GM12875 (cell line): ENCODE data around the gene TPT1.

Experiments used
- H3K4me3 ChIP-seq: one replicate; pipeline ENCODE4 v1.5.1; 2011; ENCODE audit warnings: low read depth, low read length, control low read depth
- TF ChIP-seq, protein P1 (sequence below): IDR thresholded peaks from 2 replicates; pipeline ENCODE4 v1.5.1; 2011; ENCODE audit warnings: low read depth, mild to moderate bottlenecking, control low read depth, inconsistent platforms, low read length, moderate library complexity, borderline replicate concordance; ENCODE audit not compliant: insufficient read depth

The TPT1 gene

DNA sequence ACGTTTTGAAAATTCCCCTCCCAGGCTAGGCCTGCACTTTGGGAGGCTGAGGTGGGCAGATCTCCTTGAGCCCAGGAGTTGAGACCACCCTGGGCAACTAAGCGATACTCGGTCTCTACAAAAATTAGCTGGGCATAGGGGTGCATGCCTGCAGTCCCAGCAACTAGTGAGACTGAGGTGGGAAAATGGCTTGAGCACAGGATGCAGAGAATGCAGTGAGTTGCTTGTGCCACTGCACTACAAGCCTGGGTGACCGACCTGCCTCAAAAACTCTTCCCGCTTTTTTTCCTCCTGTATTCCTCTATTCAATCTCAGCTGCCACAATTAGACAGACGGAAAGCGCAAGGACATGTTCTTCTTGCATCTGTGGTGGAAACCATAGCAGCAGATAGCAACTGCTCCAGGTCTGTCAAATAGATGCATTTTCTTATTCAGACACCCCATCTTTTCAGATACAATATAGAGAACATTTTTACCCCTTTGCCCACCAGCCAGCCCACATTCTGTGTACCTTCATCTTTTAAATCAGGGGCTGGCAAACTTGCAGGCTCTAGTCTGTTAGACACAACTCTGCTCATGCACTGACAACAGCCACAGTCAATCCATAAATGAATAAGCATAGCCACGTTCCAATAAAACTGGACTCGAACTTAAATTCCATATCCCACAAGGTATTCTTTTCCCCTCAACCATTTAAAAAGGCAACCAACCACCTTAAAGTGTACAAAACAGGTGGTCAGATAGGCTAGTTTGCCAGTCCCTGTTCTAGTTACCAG is 4.8 kb downstream of the TPT1 start:
- TF ChIP-seq, protein P1, sequence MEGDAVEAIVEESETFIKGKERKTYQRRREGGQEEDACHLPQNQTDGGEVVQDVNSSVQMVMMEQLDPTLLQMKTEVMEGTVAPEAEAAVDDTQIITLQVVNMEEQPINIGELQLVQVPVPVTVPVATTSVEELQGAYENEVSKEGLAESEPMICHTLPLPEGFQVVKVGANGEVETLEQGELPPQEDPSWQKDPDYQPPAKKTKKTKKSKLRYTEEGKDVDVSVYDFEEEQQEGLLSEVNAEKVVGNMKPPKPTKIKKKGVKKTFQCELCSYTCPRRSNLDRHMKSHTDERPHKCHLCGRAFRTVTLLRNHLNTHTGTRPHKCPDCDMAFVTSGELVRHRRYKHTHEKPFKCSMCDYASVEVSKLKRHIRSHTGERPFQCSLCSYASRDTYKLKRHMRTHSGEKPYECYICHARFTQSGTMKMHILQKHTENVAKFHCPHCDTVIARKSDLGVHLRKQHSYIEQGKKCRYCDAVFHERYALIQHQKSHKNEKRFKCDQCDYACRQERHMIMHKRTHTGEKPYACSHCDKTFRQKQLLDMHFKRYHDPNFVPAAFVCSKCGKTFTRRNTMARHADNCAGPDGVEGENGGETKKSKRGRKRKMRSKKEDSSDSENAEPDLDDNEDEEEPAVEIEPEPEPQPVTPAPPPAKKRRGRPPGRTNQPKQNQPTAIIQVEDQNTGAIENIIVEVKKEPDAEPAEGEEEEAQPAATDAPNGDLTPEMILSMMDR = no peak
- H3K4me3 ChIP-seq = no peak overlapping the region

DNA sequence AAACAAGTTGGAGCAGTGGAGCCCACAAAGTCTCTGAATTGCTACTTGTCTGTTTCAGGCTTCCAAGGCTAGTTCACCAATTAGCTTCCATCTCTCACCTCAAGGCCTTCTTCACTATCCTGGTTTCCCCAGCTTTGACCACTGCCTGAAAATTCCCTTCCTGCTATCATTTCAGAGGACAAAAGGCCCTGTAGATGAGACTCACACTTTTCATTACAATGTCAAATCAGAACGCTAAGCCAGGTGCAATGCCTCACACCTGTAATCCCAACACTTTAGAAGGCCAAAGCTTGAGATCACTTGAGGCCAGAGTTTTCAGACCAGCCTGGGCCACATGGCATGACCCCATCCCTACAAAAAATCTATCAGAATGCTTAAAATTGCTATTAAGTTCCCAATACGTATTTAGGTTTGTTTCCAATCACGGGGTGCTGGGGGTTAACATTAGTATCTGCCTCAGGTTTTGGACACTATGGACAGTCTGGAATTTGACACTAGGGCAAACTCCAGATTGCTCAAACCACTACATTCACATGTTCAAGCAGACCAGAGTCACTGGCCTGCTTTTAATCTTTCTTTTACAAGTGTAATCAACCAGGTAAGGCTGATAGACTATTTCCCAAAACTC is 5.5 kb downstream of the TPT1 start:
- H3K4me3 ChIP-seq = no peak overlapping the region
- TF ChIP-seq, protein P1 = no peak

DNA sequence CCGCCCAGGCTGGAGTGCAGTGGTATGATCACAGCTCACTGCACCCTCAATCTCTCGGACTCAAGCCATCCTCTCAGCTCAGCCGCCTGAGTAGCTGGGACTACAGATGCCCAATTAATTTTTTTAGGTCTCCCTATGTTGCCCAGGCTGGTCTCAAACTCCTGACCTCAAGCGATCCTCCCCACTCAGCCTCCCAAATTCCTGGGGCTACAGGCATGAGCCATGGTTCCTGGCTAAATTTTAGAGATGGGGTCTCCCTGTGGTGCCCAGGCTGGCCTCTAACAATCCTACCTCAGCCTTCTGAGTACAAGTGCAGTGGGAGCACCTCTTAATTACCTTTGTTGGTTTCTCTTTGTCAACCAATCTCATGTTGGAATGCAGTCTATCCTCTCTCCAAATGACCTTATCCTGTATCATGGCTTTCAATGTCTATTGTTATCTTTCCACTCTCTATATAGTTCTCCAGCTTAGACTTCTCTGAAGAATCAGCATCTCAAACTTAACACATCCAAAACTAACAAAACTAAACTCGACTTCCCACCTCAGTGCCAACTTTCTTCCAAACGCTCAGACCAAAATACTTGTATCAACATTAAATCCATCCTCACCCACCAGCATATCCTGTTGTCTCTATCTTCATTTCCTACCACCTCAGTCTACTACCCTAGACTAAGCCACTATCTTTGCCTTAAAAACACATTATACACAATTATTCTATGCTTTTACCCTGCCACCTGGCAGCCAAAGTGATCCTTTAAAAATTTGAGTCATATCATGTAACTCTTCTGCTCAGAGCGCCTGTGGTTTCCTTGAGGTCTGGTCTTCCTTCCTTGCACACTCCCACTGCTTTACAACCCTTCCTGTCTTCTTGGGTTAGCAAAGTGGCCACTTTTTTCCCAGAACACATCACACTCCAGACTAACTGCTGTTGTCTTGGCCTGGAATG is 6.7 kb downstream of the TPT1 start:
- H3K4me3 ChIP-seq = no peak overlapping the region
- TF ChIP-seq, protein P1 = no peak

DNA sequence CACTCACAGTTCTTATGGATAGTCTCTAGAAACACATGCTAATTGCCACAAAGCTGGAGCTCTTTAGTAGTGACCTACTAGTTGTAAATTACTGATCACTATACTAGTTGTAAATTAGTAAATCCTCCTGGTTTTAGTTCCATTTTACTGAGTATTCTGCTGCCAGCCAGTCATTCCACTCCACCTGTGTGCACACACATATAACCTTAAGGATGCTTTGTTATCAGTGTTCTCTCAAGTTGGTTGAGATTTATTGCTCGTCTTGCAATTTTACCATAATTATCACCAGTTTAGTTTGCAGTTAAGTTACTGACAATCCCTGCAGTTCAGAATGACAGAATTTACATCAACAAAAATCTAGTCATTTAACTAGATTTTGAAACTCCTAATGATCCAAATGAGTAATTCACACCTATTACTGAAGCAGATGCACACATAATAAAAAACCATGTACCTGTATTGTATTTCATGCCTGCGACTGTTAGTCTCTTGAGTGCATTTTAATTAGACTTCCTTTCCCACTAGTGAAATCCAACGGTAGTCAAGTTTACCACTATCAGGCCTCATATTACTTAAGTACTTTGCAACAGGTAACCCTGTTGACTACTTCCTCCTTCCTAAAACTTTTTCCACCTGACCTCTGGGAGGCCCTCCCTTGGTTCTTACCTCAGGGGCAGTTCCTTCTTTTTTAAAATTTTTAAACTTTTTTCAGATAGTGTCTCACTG is 7.6 kb downstream of the TPT1 start:
- no peak overlapping the region for H3K4me3 ChIP-seq
- TF ChIP-seq, protein P1 = no peak

DNA sequence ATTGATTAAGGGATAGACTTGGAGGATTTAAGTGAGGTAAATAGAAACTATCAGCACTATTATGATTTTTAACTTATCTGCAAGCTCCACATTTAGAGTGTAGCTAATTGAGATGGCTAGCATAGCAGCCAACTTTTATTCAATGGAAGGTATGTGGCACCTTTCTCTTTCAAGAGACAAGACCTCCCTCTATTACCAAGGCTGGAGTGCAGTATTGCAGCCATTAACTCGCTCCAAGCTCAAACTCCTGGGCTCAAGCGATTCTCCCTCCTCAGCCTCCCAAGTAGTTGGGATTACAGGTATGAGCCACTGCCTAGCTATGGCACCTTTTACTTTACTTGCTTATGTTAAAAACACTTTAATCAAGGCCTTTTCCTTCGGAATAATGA is 8.2 kb downstream of the TPT1 start:
- TF ChIP-seq, protein P1 = no peak
- H3K4me3 ChIP-seq = no peak overlapping the region

DNA sequence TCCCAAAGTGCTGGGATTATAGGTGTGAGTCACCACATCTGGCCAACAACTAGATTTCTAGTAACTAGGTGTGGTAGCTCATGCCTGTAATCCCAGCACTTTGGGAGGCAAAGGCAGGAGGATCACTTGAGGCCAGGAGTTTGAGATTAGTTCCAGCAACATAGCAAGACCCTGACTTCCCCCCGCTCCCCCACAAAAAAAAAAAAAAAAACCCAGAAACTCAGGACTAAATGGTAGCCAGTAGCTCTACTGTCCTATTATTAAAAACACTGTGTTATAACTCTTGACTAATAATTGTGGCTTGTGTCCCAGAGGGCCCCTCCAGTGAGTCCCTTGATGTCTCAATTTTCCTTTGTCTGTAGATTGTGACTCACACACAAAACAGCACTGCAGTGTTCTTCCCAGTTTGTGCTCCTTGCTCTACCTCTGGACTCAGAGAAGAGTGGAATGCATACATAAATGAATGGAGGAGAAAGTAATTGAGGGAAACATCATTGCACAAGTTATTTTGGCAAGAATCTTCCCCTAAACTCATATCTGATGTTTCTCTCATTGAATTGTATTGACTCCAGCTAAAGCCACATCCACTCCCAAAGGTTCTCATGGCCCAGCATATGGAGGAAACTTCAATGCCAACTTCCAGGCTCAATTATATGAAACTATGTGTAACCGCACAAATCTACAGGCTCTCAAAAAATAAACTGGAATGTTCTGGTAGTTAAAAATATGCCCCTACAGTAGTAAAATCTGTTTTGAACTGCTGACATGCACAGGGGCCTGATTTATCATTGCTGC is 8.8 kb downstream of the TPT1 start:
- TF ChIP-seq, protein P1 = no peak
- H3K4me3 ChIP-seq = no peak overlapping the region
